ENCODE data around the gene TIMM22. TPM values are rescaled to one million over a fixed set of nuclear protein-coding genes. Genes with fewer than 3 reads are reported as not detected.
"Not testable (repeated sequence)": the region's sequence is repeated elsewhere in the genome, so short reads cannot be mapped to it uniquely, and the experiment has no call there.

TIMM22 gene
- total RNA-seq, 1 donor from 2014 or later = 12.6 TPM

DNA sequence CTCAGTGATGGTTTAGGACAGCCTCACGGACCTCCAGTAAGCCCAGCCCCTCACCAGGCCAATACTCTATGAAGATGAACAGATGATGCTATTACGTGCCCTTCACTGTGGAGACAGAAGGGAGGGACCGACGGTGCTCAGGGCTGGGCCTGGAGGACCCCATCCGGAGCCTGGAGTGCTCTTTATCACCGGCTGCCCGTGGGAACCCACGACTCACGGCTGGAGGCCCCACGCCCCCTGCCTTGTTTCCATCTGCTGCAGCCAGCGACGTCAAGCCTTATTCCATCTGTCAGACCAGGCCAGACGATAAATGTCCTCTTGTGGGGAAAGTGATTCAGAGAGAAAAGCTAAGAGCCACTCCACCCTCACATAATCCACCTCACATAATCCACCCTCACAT, 4.0 kb upstream of the TIMM22 start:
- DNase-seq (ENCODE audit: extremely low spot score, unreplicated experiment) = no peak
- no peak overlapping the region for H3K4me3 Mint-ChIP-seq (ENCODE audit: unreplicated experiment)
- H3K27ac Mint-ChIP-seq (ENCODE audit: unreplicated experiment) = no peak overlapping the region
- no peaks in the 10 kb centered on the region for H3K27me3 Mint-ChIP-seq (ENCODE audit: unreplicated experiment)
- H3K9me3 Mint-ChIP-seq (ENCODE audit: unreplicated experiment) = no peaks in the 10 kb centered on the region
- H3K4me1 Mint-ChIP-seq (ENCODE audit: unreplicated experiment) = peaks cover 6% of the 10 kb centered on the region
- no peaks in the 10 kb centered on the region for H3K36me3 Mint-ChIP-seq (ENCODE audit: unreplicated experiment)
- TF ChIP-seq, protein P1, sequence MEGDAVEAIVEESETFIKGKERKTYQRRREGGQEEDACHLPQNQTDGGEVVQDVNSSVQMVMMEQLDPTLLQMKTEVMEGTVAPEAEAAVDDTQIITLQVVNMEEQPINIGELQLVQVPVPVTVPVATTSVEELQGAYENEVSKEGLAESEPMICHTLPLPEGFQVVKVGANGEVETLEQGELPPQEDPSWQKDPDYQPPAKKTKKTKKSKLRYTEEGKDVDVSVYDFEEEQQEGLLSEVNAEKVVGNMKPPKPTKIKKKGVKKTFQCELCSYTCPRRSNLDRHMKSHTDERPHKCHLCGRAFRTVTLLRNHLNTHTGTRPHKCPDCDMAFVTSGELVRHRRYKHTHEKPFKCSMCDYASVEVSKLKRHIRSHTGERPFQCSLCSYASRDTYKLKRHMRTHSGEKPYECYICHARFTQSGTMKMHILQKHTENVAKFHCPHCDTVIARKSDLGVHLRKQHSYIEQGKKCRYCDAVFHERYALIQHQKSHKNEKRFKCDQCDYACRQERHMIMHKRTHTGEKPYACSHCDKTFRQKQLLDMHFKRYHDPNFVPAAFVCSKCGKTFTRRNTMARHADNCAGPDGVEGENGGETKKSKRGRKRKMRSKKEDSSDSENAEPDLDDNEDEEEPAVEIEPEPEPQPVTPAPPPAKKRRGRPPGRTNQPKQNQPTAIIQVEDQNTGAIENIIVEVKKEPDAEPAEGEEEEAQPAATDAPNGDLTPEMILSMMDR (IDR thresholded peaks at IDR 0.05) = no peak

DNA sequence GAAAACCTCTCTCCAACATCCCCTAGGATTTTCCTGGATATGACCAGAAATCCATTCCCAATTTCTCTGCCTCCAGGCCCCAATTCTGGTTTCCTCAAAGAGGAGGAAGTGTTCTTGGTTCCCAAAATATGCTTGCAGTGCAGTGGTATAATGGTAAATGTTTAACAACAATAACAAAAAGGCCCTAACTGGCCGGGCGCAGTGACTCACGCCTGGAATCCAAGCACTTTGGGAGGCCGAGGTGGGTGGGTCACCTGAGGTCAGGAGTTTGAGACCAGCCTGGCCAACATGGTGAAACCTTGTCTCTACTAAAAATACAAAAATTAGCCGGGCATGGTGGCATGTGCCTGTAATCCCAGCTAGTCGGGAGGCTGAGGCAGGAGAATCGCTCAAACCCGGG, 1.6 kb upstream of the TIMM22 start:
- not testable (repeated sequence) for H3K27ac Mint-ChIP-seq (ENCODE audit: unreplicated experiment); H3K36me3 Mint-ChIP-seq (ENCODE audit: unreplicated experiment); H3K9me3 Mint-ChIP-seq (ENCODE audit: unreplicated experiment); DNase-seq (ENCODE audit: extremely low spot score, unreplicated experiment); H3K27me3 Mint-ChIP-seq (ENCODE audit: unreplicated experiment); H3K4me3 Mint-ChIP-seq (ENCODE audit: unreplicated experiment)
- H3K4me1 Mint-ChIP-seq (ENCODE audit: unreplicated experiment) = peaks cover 22% of the 10 kb centered on the region

GRCh38 chr17:998111-998510, 1.2 kb downstream of the TIMM22 start:
- peaks cover 16% of the 10 kb centered on the region for H3K36me3 Mint-ChIP-seq (ENCODE audit: unreplicated experiment)
- peak overlapping the region; percentile 97 for H3K4me3 Mint-ChIP-seq (ENCODE audit: unreplicated experiment)
- TF ChIP-seq, protein P1 (IDR thresholded peaks at IDR 0.05) = no peak
- no peak for DNase-seq (ENCODE audit: extremely low spot score, unreplicated experiment)
- H3K4me1 Mint-ChIP-seq (ENCODE audit: unreplicated experiment) = peaks cover 49% of the 10 kb centered on the region
- no peaks in the 10 kb centered on the region for H3K9me3 Mint-ChIP-seq (ENCODE audit: unreplicated experiment)
- H3K27ac Mint-ChIP-seq (ENCODE audit: unreplicated experiment) = peak overlapping the region; percentile 100
- no peaks in the 10 kb centered on the region for H3K27me3 Mint-ChIP-seq (ENCODE audit: unreplicated experiment)

DNA sequence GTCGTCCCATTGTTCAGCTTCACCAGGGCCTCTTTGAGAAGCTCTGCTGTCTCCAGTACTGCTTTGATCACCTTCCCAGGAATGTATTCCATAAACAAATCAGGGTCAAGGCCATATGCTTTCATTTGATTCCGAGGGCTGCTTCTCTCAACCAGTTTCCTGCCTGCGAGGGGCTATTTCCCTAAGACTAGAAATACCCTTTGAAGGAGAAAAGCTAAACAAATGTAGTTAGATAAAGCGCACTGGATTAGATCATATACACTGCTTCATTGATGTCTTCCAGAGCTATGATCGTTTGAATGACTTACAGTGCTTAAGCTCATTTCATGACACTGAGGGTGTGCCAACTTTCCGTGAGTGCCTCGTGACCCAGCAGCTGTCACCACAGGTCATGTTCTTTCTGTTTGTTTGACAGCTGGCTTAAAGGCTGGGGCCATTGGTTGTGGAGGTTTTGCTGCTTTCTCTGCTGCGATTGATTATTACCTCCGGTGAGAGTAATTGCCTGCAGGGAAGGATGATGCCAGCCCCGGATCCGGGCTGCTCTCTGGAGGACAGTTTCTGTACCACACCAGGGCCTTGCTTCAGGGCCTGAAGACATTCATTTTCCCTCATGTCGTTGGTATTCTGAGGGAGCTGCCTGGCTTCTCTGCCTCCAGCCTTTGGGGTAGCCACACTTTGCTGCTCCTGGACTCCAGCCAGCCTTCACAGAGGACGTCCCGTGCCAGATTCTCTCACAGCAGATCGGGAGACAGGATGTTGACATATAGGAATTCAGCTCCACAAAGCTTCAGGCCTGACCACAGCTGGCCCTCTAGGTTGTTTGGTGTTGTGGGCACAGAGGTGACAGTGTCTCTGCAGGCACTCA, 3.9 kb downstream of the TIMM22 start:
- Mint-ChIP-seq H3K27ac (ENCODE audit: unreplicated experiment) (peak overlapping the region; percentile 94), H3K4me1 (ENCODE audit: unreplicated experiment) (peaks cover 74% of the 10 kb centered on the region), H3K9me3 (ENCODE audit: unreplicated experiment) (no peaks in the 10 kb centered on the region), H3K27me3 (ENCODE audit: unreplicated experiment) (no peaks in the 10 kb centered on the region), H3K4me3 (ENCODE audit: unreplicated experiment) (peak overlapping the region; percentile 45), H3K36me3 (ENCODE audit: unreplicated experiment) (peaks cover 25% of the 10 kb centered on the region)
- TF ChIP-seq, protein P1 (IDR thresholded peaks at IDR 0.05) = no peak
- no peak for DNase-seq (ENCODE audit: extremely low spot score, unreplicated experiment)

DNA sequence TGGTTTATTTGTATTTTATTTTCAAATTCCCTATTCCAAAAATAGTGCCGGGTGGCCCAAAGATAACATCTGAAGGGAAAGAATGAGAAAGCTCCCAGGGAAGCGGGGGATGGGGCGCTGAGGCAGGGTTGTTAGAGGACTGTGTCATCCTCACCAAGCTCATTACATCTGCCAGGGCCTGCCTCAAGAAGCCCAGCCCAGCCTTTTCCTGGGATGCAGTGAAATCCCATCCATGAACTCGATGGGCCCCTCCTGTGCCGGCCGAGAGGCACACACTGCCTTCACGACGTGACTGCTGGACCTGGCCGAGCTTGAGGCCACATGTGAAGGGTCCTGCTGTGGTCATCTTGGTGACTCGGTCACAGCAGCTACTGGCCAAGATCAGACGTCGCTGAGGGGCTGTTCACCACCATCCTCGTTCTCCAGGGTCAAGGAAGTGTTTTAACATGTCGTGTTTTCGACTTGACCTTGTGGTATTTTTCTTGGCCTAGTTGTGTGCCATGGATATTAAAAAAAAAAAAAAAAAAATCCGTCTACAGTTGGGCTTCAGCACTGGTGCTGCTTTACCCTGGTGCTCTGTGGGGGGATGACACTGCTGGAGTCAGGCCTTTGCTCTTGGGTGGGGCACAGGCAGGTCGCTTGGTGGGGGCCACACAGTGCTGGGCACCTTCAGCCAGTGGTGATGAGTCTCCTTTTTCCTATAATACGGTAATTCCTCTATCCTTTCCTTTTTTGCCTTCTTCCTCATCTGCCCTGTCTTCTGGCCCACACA, 4.9 kb downstream of the TIMM22 start:
- no peak for DNase-seq (ENCODE audit: extremely low spot score, unreplicated experiment)
- H3K27me3 Mint-ChIP-seq (ENCODE audit: unreplicated experiment) = no peaks in the 10 kb centered on the region
- peak overlapping the region; percentile 94 for H3K27ac Mint-ChIP-seq (ENCODE audit: unreplicated experiment)
- no peaks in the 10 kb centered on the region for H3K9me3 Mint-ChIP-seq (ENCODE audit: unreplicated experiment)
- TF ChIP-seq, protein P1 (IDR thresholded peaks at IDR 0.05) = no peak
- peaks cover 26% of the 10 kb centered on the region for H3K36me3 Mint-ChIP-seq (ENCODE audit: unreplicated experiment)
- H3K4me1 Mint-ChIP-seq (ENCODE audit: unreplicated experiment) = peaks cover 75% of the 10 kb centered on the region
- H3K4me3 Mint-ChIP-seq (ENCODE audit: unreplicated experiment) = peak overlapping the region; percentile 55
